Adrenal gland (tissue), 5 donors: ENCODE results near the gene SMARCAD1.

ENCODE experiments used
- CTCF ChIP-seq, 6 experiments: fragments of 450-650 bp in 4 of 6; fragments of 200-600 bp in 2 of 6; sonication (generic) in 1 of 6; IDR thresholded peaks; 1 replicate in 5 of 6; 2 replicates in 1 of 6; pipeline versions ENCODE4 v1.5.1 to v1.8.0; 2016 to 2021; ENCODE audit warnings: antibody characterized with exemption in 6 of 6, mild to moderate bottlenecking in 2 of 6, moderate library complexity in 1 of 6
- POLR2A ChIP-seq, 2 donors: fragments of 450-650 bp; IDR thresholded peaks; one replicate each; pipeline ENCODE4 v1.6.1; 2017; ENCODE audit warnings: antibody characterized with exemption in 2 of 2, mild to moderate bottlenecking in 2 of 2, moderate library complexity in 1 of 2
- donor health status: DM: no; HTN: no; CAD: no.

- TF ChIP-seq POLR2A (IDR thresholded peaks at IDR 0.05) (no peak), CTCF (IDR thresholded peaks at IDR 0.05) (no peak)
Measured at GRCh38 chr4:94169803-94170372, 37.8 kb upstream of the SMARCAD1 start.
